K562 (cell line): Measurements from ENCODE around the gene FMO5. TPM values are rescaled to one million over a fixed set of nuclear protein-coding genes. Genes with fewer than 3 reads are reported as not detected.

Source experiments
- ARNT ChIP-seq, 2 experiments: fragments of 450-650 bp; IDR thresholded peaks; 2 replicates each; pipeline ENCODE4 v1.6.1; 2016; ENCODE audit warnings: mild to moderate bottlenecking in 1 of 2
- CAMTA2 ChIP-seq: fragments of 250-450 bp; sonication (Bioruptor Pico); conservative IDR thresholded peaks from 2 replicates; pipeline ENCODE4 v1.5.1; 2022
- CEBPZ ChIP-seq: fragments of 150-350 bp; IDR thresholded peaks from 2 replicates; pipeline ENCODE4 v1.6.1; 2014; ENCODE audit warnings: low read depth, mild to moderate bottlenecking, low read length, borderline replicate concordance
- ETS2 ChIP-seq: IDR thresholded peaks from 2 replicates; pipeline ENCODE4 v1.6.1; 2016; ENCODE audit warnings: borderline replicate concordance, missing genetic modification characterization, mild to moderate bottlenecking, moderate library complexity, missing compliant biosample characterization; ENCODE audit not compliant: poor library complexity, severe bottlenecking
- POLR2H ChIP-seq: IDR thresholded peaks from 2 replicates; pipeline ENCODE4 v1.6.1; 2016; ENCODE audit warnings: missing genetic modification characterization, low read depth, mild to moderate bottlenecking, control low read depth, missing compliant biosample characterization, moderate library complexity
- PRDM10 ChIP-seq: fragments of 450-650 bp; IDR thresholded peaks from 2 replicates; pipeline ENCODE4 v1.6.1; 2018; ENCODE audit not compliant: partially characterized antibody
- RBM14 ChIP-seq: fragments of 200-400 bp; formaldehyde crosslinking; IDR thresholded peaks from 2 replicates; pipeline ENCODE4 v1.6.1; 2018; ENCODE audit warnings: low read depth, mild to moderate bottlenecking, low read length, moderate library complexity, borderline replicate concordance; ENCODE audit not compliant: insufficient read depth
- RBM25 ChIP-seq: fragments of 200-400 bp; formaldehyde crosslinking; IDR thresholded peaks from 2 replicates; pipeline ENCODE4 v1.6.1; 2018; ENCODE audit warnings: low read length, low read depth, moderate library complexity; ENCODE audit not compliant: severe bottlenecking
- TEAD4 ChIP-seq, 2 experiments: sonication (generic) in 1 of 2; formaldehyde crosslinking in 1 of 2; IDR thresholded peaks; 2 replicates each; pipeline versions ENCODE4 v1.6.1 to v1.8.0; 2012 to 2022; ENCODE audit warnings: borderline replicate concordance in 1 of 2, inconsistent platforms in 1 of 2, low read length in 1 of 2, mild to moderate bottlenecking in 1 of 2, missing genetic modification reagents in 1 of 2
- XRCC5 ChIP-seq: fragments of 200-400 bp; formaldehyde crosslinking; IDR thresholded peaks from 2 replicates; pipeline ENCODE4 v1.6.1; 2017; ENCODE audit warnings: low read depth, mild to moderate bottlenecking, low read length
- ZNF217 ChIP-seq: sonication (generic); formaldehyde crosslinking; IDR thresholded peaks from 2 replicates; pipeline ENCODE4 v1.8.0; 2022; ENCODE audit warnings: mild to moderate bottlenecking, missing genetic modification reagents
- ZNF644 ChIP-seq: fragments of 200-800 bp; sonication (Bioruptor generic); IDR thresholded peaks from 2 replicates; pipeline ENCODE4 v1.6.1; 2016; ENCODE audit warnings: low read depth, missing genetic modification characterization, missing compliant biosample characterization
- ZNF76 ChIP-seq: fragments of 250-450 bp; sonication (Bioruptor Pico); IDR thresholded peaks from 2 replicates; pipeline ENCODE4 v1.4.0; 2020; ENCODE audit warnings: mild to moderate bottlenecking, moderate library complexity, borderline replicate concordance
- polyA plus RNA-seq, 8 experiments: library from polyadenylated mRNA; depleted of rRNA in 4 of 8; stranded (reverse) in 5 of 8; unstranded in 3 of 8; fragments of >200 nt; fragmentation: Nextera tagmentation in 2 of 8; fragmentation: Illumina TruSeq in 1 of 8; extraction: Ambion mirVana in 2 of 8; extraction: Trizol in 1 of 8; gene quantifications; 2 replicates each; pipeline versions ENCODE4 v1.2.1 to v1.2.3, GENCODE V29; 2011 to 2014; ENCODE audit warnings: inconsistent platforms in 1 of 8, missing spikeins in 1 of 8
- total RNA-seq, 7 experiments: library from RNA; depleted of rRNA in 6 of 7; stranded (reverse); fragments of >200 nt in 6 of 7; fragmentation: Illumina TruSeq in 2 of 7; extraction: Trizol in 2 of 7; gene quantifications; 2 replicates each; pipeline versions ENCODE4 v1.2.1 to v1.2.3, GENCODE V29; 2011 to 2021; ENCODE audit warnings: low replicate concordance in 1 of 7
- TF ChIP-seq, protein P1 (sequence below): fragments of 450-650 bp; IDR thresholded peaks from 2 replicates; pipeline ENCODE4 v1.6.1; 2017; ENCODE audit warnings: mild to moderate bottlenecking, moderate library complexity
- TF ChIP-seq, protein P2 (sequence below): fragments of 250-450 bp; sonication (Bioruptor Pico); IDR thresholded peaks from 2 replicates; pipeline ENCODE4 v1.8.0; 2021; ENCODE audit warnings: moderate library complexity, mild to moderate bottlenecking, inconsistent platforms

Gene FMO5
- total and polyA plus RNA-seq, 9 of the 15 experiments (the other 6 are each of a cell fraction or from before 2014, with no cell fraction given): 0.11 to 0.69 (median 0.19) TPM; not detected in 1

GRCh38 chr1:147242449-147243227 is 17.5 kb upstream of the FMO5 start, which contains the start of gene CHD1L (continued):
- TF ChIP-seq POLR2H (tag): peak; percentile 53; the same call in 1 of the 2 replicates
- peak; percentile 90 for TF ChIP-seq XRCC5
- no peak for TF ChIP-seq ARNT (IDR thresholded peaks at IDR 0.05)
- TF ChIP-seq, protein P1, sequence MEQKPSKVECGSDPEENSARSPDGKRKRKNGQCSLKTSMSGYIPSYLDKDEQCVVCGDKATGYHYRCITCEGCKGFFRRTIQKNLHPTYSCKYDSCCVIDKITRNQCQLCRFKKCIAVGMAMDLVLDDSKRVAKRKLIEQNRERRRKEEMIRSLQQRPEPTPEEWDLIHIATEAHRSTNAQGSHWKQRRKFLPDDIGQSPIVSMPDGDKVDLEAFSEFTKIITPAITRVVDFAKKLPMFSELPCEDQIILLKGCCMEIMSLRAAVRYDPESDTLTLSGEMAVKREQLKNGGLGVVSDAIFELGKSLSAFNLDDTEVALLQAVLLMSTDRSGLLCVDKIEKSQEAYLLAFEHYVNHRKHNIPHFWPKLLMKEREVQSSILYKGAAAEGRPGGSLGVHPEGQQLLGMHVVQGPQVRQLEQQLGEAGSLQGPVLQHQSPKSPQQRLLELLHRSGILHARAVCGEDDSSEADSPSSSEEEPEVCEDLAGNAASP: no peak
- no peak for TF ChIP-seq ZNF217 (CRISPR knock-in tag)
- TF ChIP-seq, protein P2, sequence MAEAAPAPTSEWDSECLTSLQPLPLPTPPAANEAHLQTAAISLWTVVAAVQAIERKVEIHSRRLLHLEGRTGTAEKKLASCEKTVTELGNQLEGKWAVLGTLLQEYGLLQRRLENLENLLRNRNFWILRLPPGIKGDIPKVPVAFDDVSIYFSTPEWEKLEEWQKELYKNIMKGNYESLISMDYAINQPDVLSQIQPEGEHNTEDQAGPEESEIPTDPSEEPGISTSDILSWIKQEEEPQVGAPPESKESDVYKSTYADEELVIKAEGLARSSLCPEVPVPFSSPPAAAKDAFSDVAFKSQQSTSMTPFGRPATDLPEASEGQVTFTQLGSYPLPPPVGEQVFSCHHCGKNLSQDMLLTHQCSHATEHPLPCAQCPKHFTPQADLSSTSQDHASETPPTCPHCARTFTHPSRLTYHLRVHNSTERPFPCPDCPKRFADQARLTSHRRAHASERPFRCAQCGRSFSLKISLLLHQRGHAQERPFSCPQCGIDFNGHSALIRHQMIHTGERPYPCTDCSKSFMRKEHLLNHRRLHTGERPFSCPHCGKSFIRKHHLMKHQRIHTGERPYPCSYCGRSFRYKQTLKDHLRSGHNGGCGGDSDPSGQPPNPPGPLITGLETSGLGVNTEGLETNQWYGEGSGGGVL: no peak
- TF ChIP-seq RBM25: peak; percentile 11
- no peak for TF ChIP-seq ZNF644
- TF ChIP-seq ZNF76 (CRISPR knock-in tag): 0 out of 2 replicates have a peak, but pooled peaks have one; percentile 30
- 0 out of 2 replicates have a peak, but pooled peaks have one; percentile 5 for TF ChIP-seq CAMTA2 (CRISPR knock-in tag)
- no peak for TF ChIP-seq TEAD4 (IDR thresholded peaks at IDR 0.05; ENCODE audit: low read length)
- 0 out of 2 replicates have a peak, but pooled peaks have one; percentile 39 for TF ChIP-seq TEAD4 (CRISPR knock-in tag; IDR thresholded peaks at IDR 0.05; ENCODE audit: borderline replicate concordance)
- TF ChIP-seq RBM14: no peak
- no peak for TF ChIP-seq ETS2 (tag)
- no peak for TF ChIP-seq CEBPZ
- no peak for TF ChIP-seq PRDM10
